ENCODE results near the gene GMDS.

The GMDS gene

GRCh38 chr6:1640476-1640875, 604.9 kb downstream of the GMDS start:
- DNase-seq (ENCODE audit: low spot score) = no peak
- TF ChIP-seq CTCF (IDR thresholded peaks at IDR 0.05; ENCODE audit: extremely low read depth, missing control alignments) = no peak

DNA sequence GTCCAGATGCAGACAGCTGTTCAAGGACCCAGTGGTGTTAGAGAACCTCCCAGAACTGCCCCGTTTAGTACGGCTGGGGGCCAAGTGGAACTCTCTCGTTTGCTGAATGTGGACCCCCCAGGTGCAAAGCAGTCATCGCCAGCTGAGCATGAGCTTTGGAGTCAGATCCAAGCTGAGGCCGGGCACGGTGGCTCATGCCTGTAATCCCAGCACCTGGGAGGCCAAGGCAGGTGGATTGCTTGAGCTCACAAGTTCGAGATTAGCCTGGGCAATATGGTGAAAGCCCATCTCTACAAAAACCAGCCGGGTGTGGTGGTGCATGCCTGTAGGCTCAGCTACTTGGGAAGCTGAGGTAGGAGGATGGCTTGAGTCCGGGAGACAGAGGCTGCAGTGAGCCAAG, 606.0 kb downstream of the GMDS start:
- TF ChIP-seq CTCF (IDR thresholded peaks at IDR 0.05; ENCODE audit: extremely low read depth, missing control alignments) = no peak
- DNase-seq (ENCODE audit: low spot score) = no peak

GRCh38 chr6:1636971-1637871, 608.2 kb downstream of the GMDS start:
- peak; percentile 26 for DNase-seq (ENCODE audit: low spot score)
- TF ChIP-seq CTCF (IDR thresholded peaks at IDR 0.05; ENCODE audit: extremely low read depth, missing control alignments) = no peak

DNA sequence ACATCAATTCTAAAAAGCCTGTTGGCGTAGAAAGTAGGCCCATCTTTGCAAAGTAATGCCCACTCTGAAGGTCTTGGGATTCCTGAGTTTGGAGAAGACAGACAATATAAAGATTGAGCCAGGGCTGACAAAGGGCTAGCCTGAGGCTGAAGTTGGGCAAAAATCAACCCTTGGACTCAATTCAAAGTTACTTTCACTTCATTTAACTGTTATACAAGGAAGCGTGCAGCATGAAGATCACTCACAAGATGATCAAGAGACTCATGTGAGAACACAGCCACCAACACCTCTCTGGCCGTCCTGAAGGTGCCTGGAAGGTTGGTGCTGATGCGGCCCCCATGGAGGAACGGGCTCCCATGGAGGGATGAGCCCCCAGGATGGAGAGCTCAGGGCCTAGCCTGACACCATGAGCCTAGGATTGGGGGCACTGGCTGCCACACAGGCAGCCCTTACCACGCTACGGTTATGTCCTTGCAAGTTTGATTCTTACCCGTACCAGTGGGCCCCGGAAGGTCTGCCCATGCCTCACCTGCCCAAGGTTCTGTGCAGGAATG, 609.1 kb downstream of the GMDS start:
- no peak for DNase-seq (ENCODE audit: low spot score)
- no peak for TF ChIP-seq CTCF (IDR thresholded peaks at IDR 0.05; ENCODE audit: extremely low read depth, missing control alignments)

DNA sequence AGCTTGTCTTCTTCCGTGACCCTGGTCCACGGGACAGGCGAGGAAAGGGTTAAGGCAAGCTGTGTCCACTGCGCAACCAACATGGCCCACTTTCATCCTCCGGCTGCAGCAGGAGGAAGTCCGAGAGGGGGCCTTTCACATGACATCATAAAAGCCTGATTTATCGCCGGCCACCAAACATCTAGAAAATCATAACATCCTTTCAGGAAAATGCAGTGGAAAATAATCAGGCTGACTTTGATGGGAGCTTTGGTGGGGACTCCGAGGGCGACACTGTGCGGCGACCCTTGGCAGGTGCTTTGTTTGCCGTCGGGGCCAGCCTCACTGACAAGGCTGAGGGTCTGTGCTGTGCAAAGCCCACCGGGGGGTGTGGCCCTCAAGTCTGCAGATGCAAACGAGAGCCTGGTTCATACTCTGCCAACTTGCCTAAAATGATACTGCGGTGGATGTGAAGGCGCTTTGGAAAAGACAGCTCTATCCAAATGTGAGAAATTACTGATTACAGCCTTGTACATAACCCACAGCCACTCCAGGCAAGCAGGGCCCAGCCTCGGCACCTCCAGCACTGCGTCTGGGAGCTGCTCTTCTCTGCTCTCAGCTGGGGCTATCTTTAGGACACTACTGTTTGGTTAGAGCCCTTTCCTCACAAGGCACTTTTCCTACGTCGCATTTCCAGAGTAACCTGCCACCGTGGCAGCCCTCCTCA, 609.9 kb downstream of the GMDS start:
- no peak for TF ChIP-seq CTCF (IDR thresholded peaks at IDR 0.05; ENCODE audit: extremely low read depth, missing control alignments)
- DNase-seq (ENCODE audit: low spot score) = no peak

GRCh38 chr6:1634081-1634480, 611.3 kb downstream of the GMDS start:
- no peak for TF ChIP-seq CTCF (IDR thresholded peaks at IDR 0.05; ENCODE audit: extremely low read depth, missing control alignments)
- DNase-seq (ENCODE audit: low spot score) = no peak

Data from GM20000 (cell line).